Neural cell (in vitro differentiated cells): ENCODE measurements around the gene COL8A1.

Experiments used
- EP300 ChIP-seq: fragments of 450-650 bp; conservative IDR thresholded peaks from 2 replicates; pipeline ENCODE4 v1.6.1; 2014; ENCODE audit warnings: antibody characterized with exemption, mild to moderate bottlenecking, moderate library complexity; ENCODE audit not compliant: poor library complexity, severe bottlenecking
- EZH2 ChIP-seq: fragments of 200-600, 300-800 bp; shearing (Covaris generic), sonication (generic); IDR thresholded peaks from 2 replicates; pipeline ENCODE4 v1.6.1; 2014; ENCODE audit warnings: antibody characterized with exemption, low read length, borderline replicate concordance, mild to moderate bottlenecking; ENCODE audit not compliant: insufficient read depth, poor library complexity, severe bottlenecking
- TF ChIP-seq, protein P1 (sequence below): fragments of 450-650 bp; IDR thresholded peaks from 2 replicates; pipeline ENCODE4 v1.5.1; 2014; ENCODE audit warnings: antibody characterized with exemption, mild to moderate bottlenecking, moderate library complexity; ENCODE audit not compliant: poor library complexity, severe bottlenecking
- TF ChIP-seq, protein P2 (sequence below): IDR thresholded peaks from 2 replicates; pipeline ENCODE4 v1.6.1; 2012; ENCODE audit warnings: borderline replicate concordance

- TF ChIP-seq, protein P1, sequence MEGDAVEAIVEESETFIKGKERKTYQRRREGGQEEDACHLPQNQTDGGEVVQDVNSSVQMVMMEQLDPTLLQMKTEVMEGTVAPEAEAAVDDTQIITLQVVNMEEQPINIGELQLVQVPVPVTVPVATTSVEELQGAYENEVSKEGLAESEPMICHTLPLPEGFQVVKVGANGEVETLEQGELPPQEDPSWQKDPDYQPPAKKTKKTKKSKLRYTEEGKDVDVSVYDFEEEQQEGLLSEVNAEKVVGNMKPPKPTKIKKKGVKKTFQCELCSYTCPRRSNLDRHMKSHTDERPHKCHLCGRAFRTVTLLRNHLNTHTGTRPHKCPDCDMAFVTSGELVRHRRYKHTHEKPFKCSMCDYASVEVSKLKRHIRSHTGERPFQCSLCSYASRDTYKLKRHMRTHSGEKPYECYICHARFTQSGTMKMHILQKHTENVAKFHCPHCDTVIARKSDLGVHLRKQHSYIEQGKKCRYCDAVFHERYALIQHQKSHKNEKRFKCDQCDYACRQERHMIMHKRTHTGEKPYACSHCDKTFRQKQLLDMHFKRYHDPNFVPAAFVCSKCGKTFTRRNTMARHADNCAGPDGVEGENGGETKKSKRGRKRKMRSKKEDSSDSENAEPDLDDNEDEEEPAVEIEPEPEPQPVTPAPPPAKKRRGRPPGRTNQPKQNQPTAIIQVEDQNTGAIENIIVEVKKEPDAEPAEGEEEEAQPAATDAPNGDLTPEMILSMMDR, result no peak
- TF ChIP-seq EP300 (no peak), EZH2 (no peak)
- TF ChIP-seq, protein P2, sequence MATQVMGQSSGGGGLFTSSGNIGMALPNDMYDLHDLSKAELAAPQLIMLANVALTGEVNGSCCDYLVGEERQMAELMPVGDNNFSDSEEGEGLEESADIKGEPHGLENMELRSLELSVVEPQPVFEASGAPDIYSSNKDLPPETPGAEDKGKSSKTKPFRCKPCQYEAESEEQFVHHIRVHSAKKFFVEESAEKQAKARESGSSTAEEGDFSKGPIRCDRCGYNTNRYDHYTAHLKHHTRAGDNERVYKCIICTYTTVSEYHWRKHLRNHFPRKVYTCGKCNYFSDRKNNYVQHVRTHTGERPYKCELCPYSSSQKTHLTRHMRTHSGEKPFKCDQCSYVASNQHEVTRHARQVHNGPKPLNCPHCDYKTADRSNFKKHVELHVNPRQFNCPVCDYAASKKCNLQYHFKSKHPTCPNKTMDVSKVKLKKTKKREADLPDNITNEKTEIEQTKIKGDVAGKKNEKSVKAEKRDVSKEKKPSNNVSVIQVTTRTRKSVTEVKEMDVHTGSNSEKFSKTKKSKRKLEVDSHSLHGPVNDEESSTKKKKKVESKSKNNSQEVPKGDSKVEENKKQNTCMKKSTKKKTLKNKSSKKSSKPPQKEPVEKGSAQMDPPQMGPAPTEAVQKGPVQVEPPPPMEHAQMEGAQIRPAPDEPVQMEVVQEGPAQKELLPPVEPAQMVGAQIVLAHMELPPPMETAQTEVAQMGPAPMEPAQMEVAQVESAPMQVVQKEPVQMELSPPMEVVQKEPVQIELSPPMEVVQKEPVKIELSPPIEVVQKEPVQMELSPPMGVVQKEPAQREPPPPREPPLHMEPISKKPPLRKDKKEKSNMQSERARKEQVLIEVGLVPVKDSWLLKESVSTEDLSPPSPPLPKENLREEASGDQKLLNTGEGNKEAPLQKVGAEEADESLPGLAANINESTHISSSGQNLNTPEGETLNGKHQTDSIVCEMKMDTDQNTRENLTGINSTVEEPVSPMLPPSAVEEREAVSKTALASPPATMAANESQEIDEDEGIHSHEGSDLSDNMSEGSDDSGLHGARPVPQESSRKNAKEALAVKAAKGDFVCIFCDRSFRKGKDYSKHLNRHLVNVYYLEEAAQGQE, result no peak
Observed at GRCh38 chr3:99846477-99847160, 208.2 kb downstream of the COL8A1 start.
